Measurements from ENCODE around the gene XPO5.
"Not testable (repeated sequence)": the region's sequence is repeated elsewhere in the genome, so short reads cannot be mapped to it uniquely, and the experiment has no call there.

The XPO5 gene

DNA sequence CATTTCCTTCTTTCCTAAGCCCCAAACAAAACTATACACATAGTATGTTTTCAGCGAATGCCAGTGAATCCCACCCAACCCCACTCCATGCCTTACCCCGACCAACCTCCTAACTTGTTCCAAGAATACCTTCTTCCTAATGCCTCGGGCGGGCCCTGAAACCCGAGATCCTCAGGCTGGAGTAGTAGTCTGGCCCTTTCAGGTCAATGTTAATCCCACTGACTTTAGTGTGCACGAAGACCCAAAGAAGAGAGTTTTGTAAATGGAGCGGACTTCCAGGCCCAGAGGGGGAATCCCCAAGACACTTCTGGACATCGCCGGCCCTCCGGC, 59.5 kb downstream of the XPO5 start:
- no peak for DNase-seq

DNA sequence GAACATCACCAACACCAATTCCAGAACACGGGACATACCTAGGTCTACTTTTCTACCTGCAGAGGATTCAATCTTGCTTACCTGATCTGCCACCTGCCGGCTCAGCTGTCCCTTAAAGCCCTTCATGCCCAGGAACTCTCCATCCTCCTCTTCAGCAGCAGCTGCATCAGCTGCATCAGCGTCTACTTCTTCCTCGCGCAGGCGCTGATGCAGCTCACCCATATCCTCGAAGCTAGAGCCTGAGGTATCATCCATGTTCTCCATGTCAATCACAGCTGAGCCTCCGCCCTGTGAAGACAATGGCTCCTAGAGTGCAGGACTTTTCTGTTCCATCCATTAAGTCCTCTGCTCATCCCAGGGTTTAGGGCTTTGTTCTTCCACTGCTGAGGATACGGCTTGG, 60.0 kb downstream of the XPO5 start:
- no peak for DNase-seq

DNA sequence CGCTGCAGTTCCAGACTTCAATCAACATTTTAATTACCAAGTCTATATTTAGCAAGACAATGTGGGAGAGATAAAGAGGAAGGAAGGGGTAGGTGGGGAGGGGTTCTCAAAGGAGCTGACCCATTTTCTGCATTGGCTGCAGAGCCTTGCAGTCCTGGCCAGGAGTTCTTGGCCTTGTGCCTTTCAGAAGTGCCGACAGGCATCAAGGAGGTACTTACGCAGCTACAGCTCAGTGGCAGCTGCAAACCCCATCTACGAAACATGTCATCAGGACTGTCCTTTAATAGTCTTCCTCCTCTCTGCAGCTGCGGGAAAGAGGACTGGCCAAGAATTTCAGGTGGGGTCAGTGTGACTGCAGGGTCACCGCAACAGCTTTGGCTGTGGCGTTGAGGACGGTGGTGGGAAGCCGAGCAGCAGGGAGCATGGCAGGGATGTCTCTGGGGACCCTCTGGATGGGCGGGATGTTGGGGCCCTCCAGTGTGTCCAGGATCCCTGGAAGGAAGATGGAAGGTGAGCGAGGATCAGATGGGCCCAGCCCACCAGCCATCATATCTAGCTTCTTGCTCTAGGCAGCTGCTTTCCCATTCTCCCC, 63.9 kb downstream of the XPO5 start:
- no peak for DNase-seq

DNA sequence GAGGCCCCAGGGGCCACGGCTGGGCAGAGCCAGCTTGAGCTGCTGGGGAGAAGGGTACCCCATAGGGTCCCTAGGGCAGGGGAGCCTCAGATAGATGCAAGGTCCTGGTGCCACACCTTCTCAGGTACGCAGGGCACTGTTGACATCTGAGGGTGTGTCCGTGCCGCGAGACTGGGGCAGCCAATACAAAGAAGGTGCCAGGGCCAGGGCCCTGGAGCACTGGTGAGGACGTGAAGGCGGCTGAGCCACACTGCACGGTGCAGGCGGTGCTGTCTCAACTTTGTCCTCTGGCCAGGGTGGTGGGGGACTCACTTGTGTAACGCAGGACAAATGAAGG, 65.0 kb downstream of the XPO5 start:
- peak in 1 of 2 experiments; percentile 25 for DNase-seq

DNA sequence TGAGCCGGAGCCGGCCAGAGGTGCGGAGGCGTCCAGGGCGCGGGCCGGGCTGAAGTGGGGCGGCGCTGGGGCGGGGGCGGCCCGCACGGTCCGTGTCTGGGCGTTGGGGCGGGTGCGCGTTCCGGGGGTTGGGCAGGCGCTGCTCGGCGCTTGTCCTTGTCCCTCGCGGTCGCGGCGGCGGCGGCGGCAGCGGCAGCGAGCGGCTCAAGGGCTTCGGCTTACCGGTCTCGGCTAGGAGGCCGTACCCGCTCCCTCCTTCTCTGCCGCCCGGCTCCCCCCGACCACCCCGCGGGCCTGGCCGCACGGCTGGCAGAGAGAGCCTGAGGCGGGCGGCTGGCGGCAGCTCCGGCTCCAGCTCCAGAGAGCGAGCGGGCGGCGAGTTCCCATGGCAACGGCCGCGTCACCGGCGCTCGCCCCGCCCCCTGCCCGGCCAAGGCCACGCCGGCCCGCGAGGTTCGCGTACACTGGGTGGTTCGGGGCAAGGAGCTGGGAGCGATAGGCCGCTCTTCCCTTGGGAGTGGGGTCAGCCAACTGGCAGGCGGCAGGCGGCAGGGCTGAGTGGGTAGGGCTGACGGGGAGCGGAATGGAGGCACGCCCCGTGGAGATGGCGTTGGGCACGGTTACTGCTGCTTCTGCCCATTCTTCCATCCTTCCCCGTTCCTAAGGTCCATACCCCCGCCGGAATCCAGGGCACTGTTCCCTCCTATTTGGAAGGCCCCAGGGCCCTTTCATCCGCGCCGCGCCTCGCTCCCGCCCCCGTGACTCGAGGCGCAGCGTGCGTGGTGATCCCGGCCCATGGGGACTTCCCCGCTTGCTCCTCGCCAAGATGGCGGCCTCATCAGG, 65.6 kb downstream of the XPO5 start, which contains the start of gene LRRC73:
TSS of gene LRRC73 (minus strand) at position 363 of the 843 bp plus-strand sequence. CDS start 561 bp downstream, outside the sequence.
- peak; percentile 81 to 88 for DNase-seq

DNA sequence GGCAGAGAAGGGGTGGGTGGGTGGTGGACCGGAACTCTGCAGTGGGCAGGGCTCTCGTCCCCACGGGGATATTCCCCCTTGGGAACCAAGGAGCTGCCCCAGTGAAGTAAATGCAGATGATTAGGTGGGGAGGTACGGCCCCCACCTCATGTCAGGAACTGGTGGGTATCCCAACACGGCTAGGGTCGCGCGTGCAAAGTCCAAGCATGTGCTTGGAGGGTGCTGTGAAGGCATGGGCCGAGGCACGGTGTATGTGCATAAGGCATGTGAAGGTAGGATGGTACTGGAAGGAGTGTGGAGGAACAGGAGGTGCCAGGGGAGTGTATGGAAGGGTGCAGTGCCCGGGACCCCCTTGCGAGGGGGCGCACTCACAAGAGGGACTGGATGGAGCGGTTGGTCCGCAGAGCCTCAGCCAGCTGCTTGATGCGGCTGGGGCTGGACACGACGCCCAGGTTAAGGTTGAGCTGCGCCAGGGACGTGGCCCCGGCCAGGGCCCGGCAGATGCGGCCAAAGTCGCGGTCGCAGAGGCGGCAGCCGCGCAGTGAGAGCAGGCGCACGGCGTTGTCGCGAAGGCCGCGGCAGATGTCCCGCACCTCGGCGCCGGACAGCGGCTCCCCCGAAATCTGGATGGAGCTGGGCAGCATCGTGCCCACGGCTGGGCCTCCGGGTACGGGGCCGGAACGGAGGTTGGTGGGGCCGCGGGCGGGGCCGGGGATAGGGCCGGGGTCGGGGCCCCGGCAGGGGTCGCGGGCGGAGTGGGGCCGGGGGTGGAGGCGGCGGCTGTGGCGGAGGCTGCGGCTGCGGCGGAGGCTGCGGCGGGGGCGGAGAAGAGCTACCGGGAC, 66.5 kb downstream of the XPO5 start:
- peak in 1 of 2 experiments; percentile 33 for DNase-seq

DNA sequence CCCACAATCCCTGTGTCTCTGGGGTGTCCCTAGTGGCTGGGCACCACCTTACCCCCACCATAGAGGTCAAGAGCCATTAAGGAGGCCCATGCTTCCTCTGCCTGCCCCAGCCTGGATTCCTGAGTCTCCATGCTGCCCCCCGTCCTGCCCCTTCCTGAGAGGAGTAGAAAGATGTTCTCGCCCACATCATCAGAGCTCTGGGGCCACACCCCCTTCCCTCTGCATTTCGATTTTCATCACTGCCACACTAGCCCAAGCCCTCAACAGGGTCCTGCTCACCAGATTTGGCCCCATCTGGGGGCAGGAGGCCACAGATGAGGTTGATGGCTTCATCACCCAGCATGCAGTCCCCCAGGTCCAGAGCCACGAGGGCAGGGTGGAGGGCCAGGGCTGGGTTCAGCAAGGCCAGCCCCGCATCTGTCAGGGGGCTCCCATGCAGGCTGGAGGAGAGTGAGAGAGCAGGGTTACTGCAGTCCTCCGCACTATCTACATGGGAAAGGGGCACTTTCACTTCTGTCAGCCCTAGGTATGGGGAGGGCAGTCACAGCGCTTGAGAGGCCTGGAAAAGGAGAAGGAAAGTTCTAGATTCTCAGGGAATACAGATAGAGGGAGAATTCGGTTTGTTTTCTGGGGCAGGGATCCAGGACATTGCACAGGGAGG, 67.2 kb downstream of the XPO5 start:
- no peak for DNase-seq

DNA sequence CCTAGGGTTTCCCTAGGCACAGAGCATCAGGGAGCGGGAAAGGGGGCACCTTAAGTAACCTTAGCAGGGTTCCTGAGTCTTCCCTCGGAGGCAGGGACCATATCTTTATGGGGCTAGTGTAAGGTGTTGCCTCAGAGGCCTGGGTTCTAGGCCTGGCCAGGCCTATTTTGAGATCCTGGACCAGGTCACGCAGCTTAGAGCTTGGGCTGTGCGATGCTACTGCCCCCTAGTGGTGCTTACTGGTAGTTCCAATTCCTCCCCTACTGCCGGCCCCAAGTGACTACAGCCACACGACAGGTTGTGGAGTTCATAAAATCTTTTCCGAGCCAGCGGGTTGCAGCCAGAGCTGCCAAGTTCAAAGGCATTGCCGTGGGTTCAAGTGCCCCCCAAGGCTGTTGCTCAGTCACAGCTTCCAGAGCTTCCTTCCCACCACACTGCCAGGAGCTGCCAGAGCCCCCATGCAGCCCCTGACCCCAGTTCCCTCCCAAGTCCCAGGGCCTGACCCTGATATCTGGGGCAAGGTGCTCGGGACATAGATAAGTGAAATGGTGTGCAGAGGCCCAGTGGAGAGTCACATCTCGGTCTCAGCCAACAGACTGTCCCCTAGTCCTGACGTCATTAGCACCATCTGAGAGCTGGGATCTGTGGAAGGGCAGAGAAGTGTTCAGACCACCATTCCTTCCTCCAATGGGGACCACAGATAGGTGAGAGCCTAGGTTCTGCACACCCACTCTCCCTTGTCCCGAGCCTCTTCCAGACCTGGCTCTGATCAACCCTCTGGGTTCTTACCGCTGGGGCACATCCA, 69.0 kb downstream of the XPO5 start:
- DNase-seq = peak; percentile 86 to 87

DNA sequence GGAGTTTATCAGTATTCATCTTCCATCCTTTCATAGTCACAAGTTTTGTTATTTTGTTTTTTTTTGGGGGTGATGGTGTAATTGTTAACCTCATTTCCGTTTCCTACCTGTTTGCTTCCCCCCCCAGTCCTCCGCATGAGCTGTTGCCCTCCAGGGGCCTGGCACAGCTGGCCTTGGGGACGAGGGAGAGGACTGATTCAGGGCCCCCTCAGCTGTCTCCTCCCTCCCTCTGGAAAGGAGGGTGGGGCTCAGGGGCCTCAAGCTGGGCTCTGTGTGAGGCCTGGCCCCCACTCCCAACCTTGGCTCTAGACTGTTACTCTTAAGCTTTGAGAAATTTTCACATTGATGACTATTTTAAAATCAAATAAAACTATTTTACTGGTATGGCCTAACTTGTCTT, 69.7 kb downstream of the XPO5 start:
- DNase-seq = no peak

DNA sequence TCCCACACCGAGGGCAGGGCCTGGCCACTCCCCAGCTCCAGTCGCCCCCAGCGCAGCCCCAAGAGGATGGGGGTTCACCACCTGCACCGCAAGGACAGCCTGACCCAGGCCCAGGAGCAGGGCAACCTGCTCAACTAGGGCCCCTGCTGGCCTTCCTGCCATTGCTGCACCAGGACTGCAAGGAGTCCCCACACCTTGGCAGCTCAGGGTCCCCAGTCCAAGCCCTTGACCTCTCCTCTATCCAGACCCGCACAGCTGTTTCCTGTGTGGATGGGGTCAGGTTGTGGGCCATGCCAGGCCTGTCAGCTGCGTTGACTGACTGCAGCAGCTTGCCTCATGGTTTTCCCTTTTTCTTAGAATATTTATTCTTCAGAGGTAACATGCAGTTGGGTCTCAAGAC, 70.1 kb downstream of the XPO5 start:
- no peak for DNase-seq

DNA sequence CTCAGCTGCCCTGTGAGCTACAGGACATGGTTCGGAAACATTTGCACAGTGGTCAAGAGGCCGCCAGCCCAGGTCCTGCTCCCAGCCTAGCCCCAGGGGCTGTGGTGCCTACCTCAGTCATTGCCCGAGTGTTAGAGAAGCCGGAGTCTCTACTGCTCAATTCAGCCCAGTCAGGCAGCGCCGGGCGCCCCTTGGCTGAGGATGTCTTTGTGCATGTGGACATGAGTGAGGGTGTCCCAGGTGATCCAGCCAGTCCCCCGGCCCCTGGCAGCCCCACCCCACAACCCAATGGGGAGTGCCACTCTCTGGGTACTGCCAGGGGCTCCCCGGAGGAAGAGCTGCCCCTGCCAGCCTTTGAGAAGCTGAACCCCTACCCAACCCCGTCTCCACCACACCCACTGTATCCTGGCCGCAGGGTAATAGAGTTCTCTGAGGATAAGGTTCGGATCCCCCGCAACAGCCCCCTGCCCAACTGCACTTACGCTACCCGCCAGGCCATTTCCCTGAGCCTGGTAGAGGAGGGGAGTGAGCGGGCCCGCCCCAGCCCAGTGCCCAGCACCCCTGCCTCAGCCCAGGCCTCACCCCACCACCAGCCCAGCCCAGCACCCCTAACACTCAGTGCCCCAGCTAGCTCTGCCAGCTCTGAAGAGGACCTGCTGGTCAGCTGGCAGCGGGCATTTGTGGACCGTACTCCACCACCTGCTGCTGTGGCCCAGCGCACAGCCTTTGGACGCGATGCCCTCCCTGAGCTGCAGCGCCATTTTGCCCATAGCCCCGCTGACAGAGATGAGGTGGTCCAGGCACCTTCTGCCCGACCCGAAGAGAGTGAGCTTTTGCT, 70.9 kb downstream of the XPO5 start:
- DNase-seq = no peak

DNA sequence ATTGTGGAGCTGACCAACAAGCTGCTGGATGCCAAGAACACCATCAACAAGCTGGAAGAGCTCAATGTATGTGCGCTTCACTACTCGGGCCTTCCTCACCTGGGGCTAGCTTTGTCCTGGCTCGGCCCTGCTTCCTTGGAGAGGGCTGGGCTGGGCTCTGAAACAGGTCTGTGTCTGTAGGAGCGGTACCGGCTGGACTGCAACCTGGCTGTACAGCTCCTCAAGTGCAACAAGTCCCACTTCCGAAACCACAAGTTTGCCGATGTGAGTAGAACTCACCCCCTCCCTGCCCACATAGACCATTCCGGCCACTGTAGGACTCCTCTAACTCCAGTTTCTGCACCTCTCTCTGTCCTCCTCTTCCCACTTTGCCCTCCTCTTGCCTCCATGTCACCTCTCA, 72.4 kb downstream of the XPO5 start:
- no peak for DNase-seq

DNA sequence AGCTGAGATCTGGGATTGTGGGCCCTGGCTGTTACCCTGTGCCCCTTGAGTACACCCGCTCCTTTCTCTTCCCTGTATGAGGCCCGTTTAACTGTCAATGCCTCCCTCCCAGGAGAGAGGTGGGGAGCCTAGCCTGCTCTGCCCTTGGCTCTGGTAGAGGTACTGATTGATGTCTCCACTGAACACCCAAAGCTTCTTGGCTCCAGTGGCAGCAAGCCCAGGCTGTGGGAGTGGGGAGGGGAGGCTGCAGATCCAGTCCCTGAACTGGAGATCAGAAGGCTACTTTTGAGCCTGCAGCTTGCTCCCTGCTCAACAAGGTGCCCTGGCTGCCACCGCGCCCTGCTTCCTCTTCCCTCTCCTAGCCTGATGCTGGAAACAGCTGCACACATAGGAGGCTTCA, 73.2 kb downstream of the XPO5 start:
- DNase-seq = no peak

DNA sequence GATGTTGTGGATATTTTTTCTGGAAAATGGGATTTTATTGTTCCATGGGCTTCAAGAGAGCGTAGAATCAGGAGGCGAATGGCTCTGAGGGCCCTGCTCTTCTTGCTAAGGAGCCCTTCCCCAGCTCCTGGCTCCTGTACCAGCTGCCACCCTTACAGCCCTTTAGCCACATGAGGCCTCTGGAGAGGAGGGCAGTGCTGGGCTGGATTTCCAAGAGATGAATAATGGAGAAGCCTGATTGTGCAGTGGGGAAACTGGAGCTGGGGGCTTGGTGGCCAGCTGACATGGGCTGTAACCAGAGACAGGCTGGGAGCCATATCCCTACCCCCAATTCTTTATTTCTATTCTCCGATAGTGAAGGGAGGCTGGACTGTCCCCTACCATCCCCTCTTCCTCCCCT, 74.9 kb downstream of the XPO5 start:
- DNase-seq = no peak

DNA sequence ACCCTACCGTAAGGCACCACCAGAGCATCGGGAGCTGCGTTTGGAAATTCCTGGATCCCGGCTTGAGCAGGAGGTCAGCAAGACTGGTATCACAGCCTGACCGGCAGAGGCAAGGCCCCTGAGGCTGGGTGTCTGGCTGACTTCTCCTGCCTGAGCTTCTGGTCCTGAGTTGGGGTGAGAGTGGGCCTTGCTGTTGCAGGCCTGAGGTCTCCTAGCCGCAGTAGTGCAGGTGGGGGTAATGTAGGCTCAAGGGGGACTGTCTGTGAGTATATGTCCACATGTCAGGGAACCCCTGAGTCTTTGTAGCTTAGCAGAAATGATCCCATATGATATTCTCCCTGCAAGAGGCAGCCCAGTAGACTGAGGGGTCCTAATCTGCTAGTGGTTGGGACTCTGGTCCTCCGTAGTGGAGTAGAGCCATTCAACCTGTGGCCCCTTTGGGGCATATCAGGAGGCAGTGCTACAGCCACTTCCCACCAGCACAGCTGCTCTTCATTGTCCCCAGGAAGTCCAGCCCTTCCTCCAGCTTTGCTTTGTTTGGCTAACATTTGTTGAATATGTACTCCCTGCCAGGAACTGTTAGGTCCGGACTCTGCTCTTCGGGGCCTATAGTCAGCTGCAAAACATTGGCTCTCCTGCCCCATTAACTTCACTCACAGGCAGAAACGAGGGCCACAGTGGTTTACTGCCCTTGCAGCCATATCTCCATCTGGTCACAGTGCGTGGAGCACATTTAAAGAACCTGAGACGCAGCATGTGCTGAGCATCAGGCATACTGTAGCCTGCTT, 76.6 kb downstream of the XPO5 start:
- no peak for DNase-seq

DNA sequence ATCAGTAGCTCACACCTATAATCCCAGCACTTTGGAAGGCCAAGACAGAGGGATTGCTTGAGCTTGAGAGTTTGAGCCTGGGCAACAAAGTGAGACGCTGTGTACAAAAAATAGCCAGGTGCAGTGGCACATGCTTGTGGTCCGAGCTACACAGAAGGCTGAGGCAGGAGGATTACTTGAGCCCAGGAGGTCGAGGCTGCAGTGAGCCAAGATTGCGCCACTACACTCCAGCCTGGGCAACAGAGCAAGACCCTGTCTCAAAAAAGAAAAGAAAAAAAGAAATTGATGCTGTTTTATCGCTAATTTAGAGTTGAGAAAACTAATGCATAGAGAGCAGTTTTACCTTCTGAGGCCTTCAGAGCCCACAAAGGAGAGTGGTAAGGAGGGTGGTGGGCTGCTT, 77.5 kb downstream of the XPO5 start:
- DNase-seq = not testable (repeated sequence)

DNA sequence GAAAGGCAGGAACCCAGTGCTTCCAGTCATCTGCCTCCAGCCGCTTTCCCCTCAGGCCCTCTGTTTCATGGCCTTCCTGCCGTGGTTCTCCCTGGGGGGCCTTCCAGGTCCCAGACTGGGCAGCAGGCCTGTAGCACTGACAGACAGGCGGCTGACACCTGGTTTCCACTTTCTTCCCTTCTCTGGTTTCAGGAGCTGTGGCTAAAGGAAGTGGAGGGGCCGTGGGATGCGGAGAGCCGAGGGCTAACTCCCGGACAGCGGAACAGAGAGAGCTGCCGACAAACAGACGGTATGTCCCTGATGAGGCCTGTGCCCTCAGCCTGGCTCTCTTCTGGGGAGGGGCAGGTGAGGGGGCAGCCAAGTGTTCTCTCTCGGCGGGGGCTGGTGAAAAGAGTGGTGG, 78.1 kb downstream of the XPO5 start:
- DNase-seq = no peak

DNA sequence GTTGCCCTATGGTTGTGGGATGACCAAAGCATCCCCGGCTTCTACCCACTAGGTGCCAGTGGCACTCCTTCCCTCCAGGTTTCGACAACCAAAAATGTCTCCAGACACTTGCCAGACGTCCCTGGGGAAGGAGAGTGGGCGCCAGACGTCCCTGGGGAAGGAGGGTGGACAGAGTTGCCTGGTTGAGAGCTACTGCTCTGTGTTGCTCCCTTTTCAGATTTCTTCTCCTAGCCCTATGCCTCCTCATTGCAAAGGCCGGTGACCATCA, 78.8 kb downstream of the XPO5 start:
- DNase-seq = no peak

DNA sequence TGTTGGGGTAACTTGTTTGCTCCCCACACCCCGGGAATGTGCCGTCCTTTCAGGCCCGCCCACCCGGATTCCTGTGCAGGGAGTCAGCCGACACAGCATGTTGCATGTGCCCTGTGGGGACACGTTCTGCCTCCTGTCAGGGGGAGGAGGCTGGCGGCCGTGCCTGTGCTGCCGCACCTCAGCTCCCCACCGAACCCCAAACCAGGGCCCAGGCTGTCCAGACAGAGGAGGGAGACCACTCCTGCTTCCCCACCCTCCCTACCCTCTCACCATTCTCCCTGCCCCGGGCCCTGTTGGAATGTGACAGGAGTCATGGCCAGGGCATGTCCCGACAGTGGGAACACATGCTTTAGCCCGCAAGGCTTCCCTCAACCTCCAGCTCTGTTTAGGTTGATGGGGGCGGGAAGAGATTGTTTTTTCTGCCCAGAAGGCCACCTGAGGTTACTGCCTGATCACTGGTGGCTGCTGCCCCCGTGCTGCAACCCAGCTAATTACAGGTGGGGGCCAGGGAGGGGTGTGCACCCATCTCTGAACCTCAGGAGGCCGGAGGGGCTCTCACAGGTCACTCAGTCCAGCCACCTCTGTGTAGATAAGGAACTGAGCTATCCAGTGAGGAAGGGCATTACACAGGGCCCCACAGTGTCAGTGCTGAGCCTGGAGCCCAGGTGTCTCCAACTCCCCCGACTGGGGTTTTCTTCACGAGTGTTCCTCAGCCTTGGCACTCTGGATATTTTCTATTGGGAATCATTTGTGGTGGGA, 79.3 kb downstream of the XPO5 start:
- DNase-seq = no peak

DNA sequence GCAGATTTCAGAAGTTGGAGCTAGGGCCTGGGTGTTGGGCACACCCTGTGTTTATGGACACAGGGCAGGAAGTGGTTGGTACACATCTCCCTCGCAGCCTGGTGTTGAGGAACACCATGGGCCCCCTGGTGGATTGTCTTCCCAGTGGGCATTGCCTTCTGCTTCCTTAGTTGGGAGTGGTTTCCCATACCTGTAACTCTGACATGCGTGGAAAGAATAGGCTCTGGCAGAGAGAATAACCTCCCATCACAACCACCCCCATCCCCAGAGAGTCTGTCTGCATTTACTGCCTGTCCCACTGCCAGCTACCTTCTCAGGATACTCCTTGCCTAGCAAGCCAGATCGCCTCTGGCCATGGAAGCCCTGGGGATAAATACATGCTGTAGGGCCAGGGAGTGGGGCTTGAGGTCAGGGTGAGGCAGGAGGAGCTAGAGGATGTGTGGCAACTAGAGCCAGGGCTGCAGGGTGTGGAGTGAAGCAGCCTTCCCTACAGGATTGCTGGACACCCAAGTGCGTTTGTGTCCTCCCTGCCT, 80.4 kb downstream of the XPO5 start:
- DNase-seq = no peak

Data from activated T-cell treated with anti-CD3 and anti-CD28 coated beads, Interleukin-2, amount 50 U/mL, for 48 hours (primary cell).